GM12878 (cell line): ENCODE measurements around the gene UNG.

ENCODE experiments used
- E2F4 ChIP-seq: IDR thresholded peaks from 2 replicates; pipeline ENCODE4 v1.6.1; 2012; ENCODE audit warnings: low read depth, low read length, improper control_type of control experiment
- EZH2 ChIP-seq: IDR thresholded peaks from 2 replicates; pipeline ENCODE4 v1.6.1; 2012; ENCODE audit warnings: low read depth, mild to moderate bottlenecking, control low read depth, inconsistent platforms, low read length, borderline replicate concordance; ENCODE audit not compliant: control insufficient read depth
- IKZF2 ChIP-seq, 2 experiments: fragments of 450-650 bp; IDR thresholded peaks; 2 replicates each; pipeline ENCODE4 v1.6.1; 2017; ENCODE audit warnings: mild to moderate bottlenecking in 2 of 2, moderate library complexity in 2 of 2
- KLF5 ChIP-seq: fragments of 450-650 bp; IDR thresholded peaks from 2 replicates; pipeline ENCODE4 v1.6.1; 2014; ENCODE audit warnings: mild to moderate bottlenecking; ENCODE audit not compliant: partially characterized antibody
- MTA2 ChIP-seq: fragments of 450-650 bp; IDR thresholded peaks from 2 replicates; pipeline ENCODE4 v1.6.1; 2016; ENCODE audit warnings: low read depth, mild to moderate bottlenecking, moderate library complexity
- MYC ChIP-seq: IDR thresholded peaks from 2 replicates; pipeline ENCODE4 v1.6.1; 2011; ENCODE audit warnings: mild to moderate bottlenecking, low read length, moderate library complexity, inconsistent platforms; ENCODE audit not compliant: insufficient read depth, insufficient replicate concordance, insufficient read length, severe bottlenecking
- RAD21 ChIP-seq: IDR thresholded peaks from 2 replicates; pipeline ENCODE4 v1.6.1; 2011; ENCODE audit warnings: mild to moderate bottlenecking, low read depth, low read length, moderate library complexity; ENCODE audit not compliant: insufficient read depth
- REST ChIP-seq: IDR thresholded peaks from 2 replicates; pipeline ENCODE4 v1.6.1; 2012; ENCODE audit warnings: mild to moderate bottlenecking, low read depth, low read length
- SMAD1 ChIP-seq: fragments of 450-650 bp; IDR thresholded peaks from 2 replicates; pipeline ENCODE4 v1.6.1; 2018; ENCODE audit warnings: mild to moderate bottlenecking, low read depth; ENCODE audit not compliant: partially characterized antibody
- TCF12 ChIP-seq: IDR thresholded peaks from 2 replicates; pipeline ENCODE4 v1.6.1; 2011; ENCODE audit warnings: low read depth, mild to moderate bottlenecking, low read length
- ZNF207 ChIP-seq: fragments of 450-650 bp; IDR thresholded peaks from 2 replicates; pipeline ENCODE4 v1.6.1; 2014; ENCODE audit warnings: antibody characterized with exemption, mild to moderate bottlenecking, borderline replicate concordance
- TF ChIP-seq, protein P1 (sequence below), 3 experiments: IDR thresholded peaks in 2 of 3; conservative IDR thresholded peaks in 1 of 3; 2 replicates each; pipeline ENCODE4 v1.5.1; 2011; ENCODE audit warnings: low read depth in 3 of 3, low read length in 3 of 3, mild to moderate bottlenecking in 3 of 3, control low read depth in 2 of 3, moderate library complexity in 2 of 3, inconsistent platforms in 1 of 3, mixed read lengths in 1 of 3; ENCODE audit not compliant: control insufficient read depth in 2 of 3, insufficient read depth in 1 of 3; ENCODE audit errors: extremely low read depth in 1 of 3

- TF ChIP-seq MTA2 (no peak), SMAD1 (no peak), E2F4 (no peak), TCF12 (no peak), IKZF2 (IDR thresholded peaks at IDR 0.05) (no peak), REST (no peak), RAD21 (no peak), ZNF207 (no peak), EZH2 (no peak), MYC (no peak), KLF5 (no peak)
- TF ChIP-seq, protein P1, sequence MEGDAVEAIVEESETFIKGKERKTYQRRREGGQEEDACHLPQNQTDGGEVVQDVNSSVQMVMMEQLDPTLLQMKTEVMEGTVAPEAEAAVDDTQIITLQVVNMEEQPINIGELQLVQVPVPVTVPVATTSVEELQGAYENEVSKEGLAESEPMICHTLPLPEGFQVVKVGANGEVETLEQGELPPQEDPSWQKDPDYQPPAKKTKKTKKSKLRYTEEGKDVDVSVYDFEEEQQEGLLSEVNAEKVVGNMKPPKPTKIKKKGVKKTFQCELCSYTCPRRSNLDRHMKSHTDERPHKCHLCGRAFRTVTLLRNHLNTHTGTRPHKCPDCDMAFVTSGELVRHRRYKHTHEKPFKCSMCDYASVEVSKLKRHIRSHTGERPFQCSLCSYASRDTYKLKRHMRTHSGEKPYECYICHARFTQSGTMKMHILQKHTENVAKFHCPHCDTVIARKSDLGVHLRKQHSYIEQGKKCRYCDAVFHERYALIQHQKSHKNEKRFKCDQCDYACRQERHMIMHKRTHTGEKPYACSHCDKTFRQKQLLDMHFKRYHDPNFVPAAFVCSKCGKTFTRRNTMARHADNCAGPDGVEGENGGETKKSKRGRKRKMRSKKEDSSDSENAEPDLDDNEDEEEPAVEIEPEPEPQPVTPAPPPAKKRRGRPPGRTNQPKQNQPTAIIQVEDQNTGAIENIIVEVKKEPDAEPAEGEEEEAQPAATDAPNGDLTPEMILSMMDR (IDR thresholded peaks at IDR 0.05 in 2 of 3, conservative IDR thresholded peaks at IDR 0.05 in 1 of 3; ENCODE audit: control insufficient read depth in 2 of 3, extremely low read depth in 1 of 3, insufficient read depth in 1 of 3, low read depth in 3 of 3, low read length in 3 of 3) = no peak
Measured at GRCh38 chr12:109065853-109066193, 31.6 kb upstream of the UNG start.
